GM12878 (cell line): ENCODE data around the gene ZNF576. TPM values are rescaled to one million over a fixed set of nuclear protein-coding genes. Genes with fewer than 3 reads are reported as not detected.

Experiments
- ATAC-seq: fragments of 200-7000 bp; cut with Tn5 transposase; 3 replicates; pipeline ENCODE4 v1.9.1; 2020; ENCODE audit warnings: mild to moderate bottlenecking, moderate library complexity
- BruUV-seq: library from RNA; stranded (reverse); fragments of 400-500 nt; replicated peaks from 2 replicates; lab custom pipeline; 2021; lab: Mats Ljungman, UMichigan
- CTCF ChIA-PET: fragments of 300-600 bp; sonication (Branson Sonifier 250); formaldehyde crosslinking; extraction: SDS; loops from one replicate; lab custom pipeline; 2021; ENCODE audit warnings: inconsistent platforms; lab: Yijun Ruan, JAX
- POLR2A ChIA-PET: fragments of 350-600 bp; formaldehyde crosslinking; extraction: SDS; loops from one replicate; lab custom pipeline; 2021; ENCODE audit warnings: inconsistent platforms; lab: Charles Lee
- RAD21 ChIA-PET: fragments of 300-600 bp; sonication (Branson Sonifier 250); formaldehyde crosslinking; loops from one replicate; lab custom pipeline; 2023; ENCODE audit warnings: antibody characterized with exemption; ENCODE audit not compliant: unreplicated experiment; lab: Charles Lee
- SMC1A ChIA-PET: fragments of 300-600 bp; sonication (Branson Sonifier 250); formaldehyde crosslinking; loops from one replicate; lab custom pipeline; 2023; ENCODE audit not compliant: unreplicated experiment, uncharacterized antibody; lab: Charles Lee
- DNase-seq: peaks from one replicate; pipeline ENCODE4 v3.0.0-alpha.2; 2011; ENCODE audit warnings: low read depth, low spot score
- FAIRE-seq: peaks from 3 replicates; lab custom pipeline; 2011; peaks lifted over from hg19 to GRCh38; lab: Jason Lieb, UNC
- H2AFZ ChIP-seq: 2 replicates; pipeline ENCODE4 v1.6.0; 2011; ENCODE audit warnings: low read depth, low read length, control low read depth; ENCODE audit not compliant: control insufficient read depth
- H3K27ac ChIP-seq: 2 replicates; pipeline ENCODE4 v1.5.1; 2011; ENCODE audit warnings: control low read depth; ENCODE audit not compliant: control insufficient read depth, insufficient read depth
- H3K27me3 ChIP-seq, 2 experiments: replicated peaks in 1 of 2; 2 replicates each; pipeline versions ENCODE4 v1.6.0 to v1.6.1; 2011; ENCODE audit warnings: low read length in 1 of 2; ENCODE audit not compliant: control insufficient read depth in 2 of 2, insufficient read depth in 2 of 2
- H3K36me3 ChIP-seq, 2 experiments: 2 replicates each; pipeline ENCODE4 v1.5.1; 2011; ENCODE audit warnings: low read length in 1 of 2; ENCODE audit not compliant: control insufficient read depth in 2 of 2, insufficient read depth in 2 of 2
- H3K4me1 ChIP-seq: 2 replicates; pipeline ENCODE4 v1.6.1; 2011; ENCODE audit warnings: mild to moderate bottlenecking, low read length, moderate library complexity, mixed read lengths; ENCODE audit not compliant: control insufficient read depth, insufficient read depth
- H3K4me2 ChIP-seq: 2 replicates; pipeline ENCODE4 v1.6.0; 2011; ENCODE audit warnings: control low read depth; ENCODE audit not compliant: control insufficient read depth, insufficient read depth
- H3K4me3 ChIP-seq: fragments of 200-600 bp; sonication (generic); 2 replicates; pipeline ENCODE4 v1.5.1; 2016
- H3K79me2 ChIP-seq: 2 replicates; pipeline ENCODE4 v1.6.0; 2011; ENCODE audit warnings: low read length; ENCODE audit not compliant: control insufficient read depth, insufficient read depth
- H3K9ac ChIP-seq: 2 replicates; pipeline ENCODE4 v1.8.0; 2011; ENCODE audit warnings: low read length, control low read depth, mixed read lengths; ENCODE audit not compliant: control insufficient read depth, insufficient read depth
- H3K9me3 ChIP-seq: replicated peaks from 3 replicates; pipeline ENCODE4 v1.5.1; 2011; ENCODE audit warnings: mild to moderate bottlenecking, low read length; ENCODE audit not compliant: control insufficient read depth, insufficient read depth
- H4K20me1 ChIP-seq: 2 replicates; pipeline ENCODE4 v1.6.0; 2011; ENCODE audit not compliant: control insufficient read depth, insufficient read depth
- BCLAF1 ChIP-seq: fragments of 450-650 bp; IDR thresholded peaks from 2 replicates; pipeline ENCODE4 v1.6.1; 2017; ENCODE audit warnings: antibody characterized with exemption, mild to moderate bottlenecking, moderate library complexity
- CHD2 ChIP-seq: IDR thresholded peaks from 2 replicates; pipeline ENCODE4 v1.6.1; 2011; ENCODE audit warnings: low read depth, low read length, improper control_type of control experiment, borderline replicate concordance
- E2F8 ChIP-seq: fragments of 450-650 bp; IDR thresholded peaks from 2 replicates; pipeline ENCODE4 v1.6.1; 2018; ENCODE audit warnings: mild to moderate bottlenecking, low read depth, moderate library complexity; ENCODE audit not compliant: partially characterized antibody
- EZH2 ChIP-seq: IDR thresholded peaks from 2 replicates; pipeline ENCODE4 v1.6.1; 2012; ENCODE audit warnings: low read depth, mild to moderate bottlenecking, control low read depth, inconsistent platforms, low read length, borderline replicate concordance; ENCODE audit not compliant: control insufficient read depth
- GABPA ChIP-seq: IDR thresholded peaks from 2 replicates; pipeline ENCODE4 v1.6.1; 2014; ENCODE audit warnings: antibody characterized with exemption, low read depth, mild to moderate bottlenecking, inconsistent platforms
- HSF1 ChIP-seq: fragments of 150-350 bp; IDR thresholded peaks from 2 replicates; pipeline ENCODE4 v1.6.1; 2014; ENCODE audit warnings: mild to moderate bottlenecking, low read depth, low read length
- IRF4 ChIP-seq: IDR thresholded peaks from 2 replicates; pipeline ENCODE4 v1.6.1; 2011; ENCODE audit warnings: low read depth, low read length
- KDM1A ChIP-seq: fragments of 200-600 bp; sonication (generic); IDR thresholded peaks from 2 replicates; pipeline ENCODE4 v1.6.1; 2016; ENCODE audit warnings: borderline replicate concordance
- MYC ChIP-seq: IDR thresholded peaks from 2 replicates; pipeline ENCODE4 v1.6.1; 2011; ENCODE audit warnings: mild to moderate bottlenecking, low read length, moderate library complexity, inconsistent platforms; ENCODE audit not compliant: insufficient read depth, insufficient replicate concordance, insufficient read length, severe bottlenecking
- NFIC ChIP-seq: IDR thresholded peaks from 2 replicates; pipeline ENCODE4 v1.6.1; 2012; ENCODE audit warnings: low read depth, mild to moderate bottlenecking, inconsistent platforms, low read length, moderate library complexity
- NFYA ChIP-seq: IDR thresholded peaks from 2 replicates; pipeline ENCODE4 v1.6.1; 2011; ENCODE audit warnings: low read depth, mild to moderate bottlenecking, low read length, improper control_type of control experiment, borderline replicate concordance
- POLR2A ChIP-seq: IDR thresholded peaks from 2 replicates; pipeline ENCODE4 v1.6.1; 2011; ENCODE audit warnings: low read depth, mild to moderate bottlenecking, low read length
- RBBP5 ChIP-seq: fragments of 200-600 bp; sonication (generic); conservative IDR thresholded peaks from 2 replicates; pipeline ENCODE4 v1.6.1; 2016
- SP1 ChIP-seq: IDR thresholded peaks from one replicate; pipeline ENCODE4 v1.6.1; 2011; ENCODE audit warnings: low read depth, low read length
- STAT1 ChIP-seq: fragments of 450-650 bp; conservative IDR thresholded peaks from 2 replicates; pipeline ENCODE4 v1.6.1; 2014; ENCODE audit warnings: antibody characterized with exemption, mild to moderate bottlenecking
- WGBS: methylation state at CpG from one replicate; pipeline ENCODE4 v1.1.6; 2016; ENCODE audit warnings: low lambda C conversion rate; ENCODE audit not compliant: insufficient replicate concordance, insufficient coverage; ENCODE audit errors: missing lambda C conversion rate; 5-methylcytosine and 5-hydroxymethylcytosine counted together
- in situ Hi-C: fragments of 300-500 bp; cut with MboI; formaldehyde crosslinking; loops from 9 replicates; pipeline ENCODE4 v1.14.3; 2018; ENCODE audit warnings: mixed read lengths
- intact Hi-C: fragments of 100-400 bp; cut with micrococcal nuclease; formaldehyde crosslinking; loops from one replicate; pipeline ENCODE4 v1.14.2; 2022; ENCODE audit not compliant: unreplicated experiment
- polyA plus RNA-seq, 11 experiments: library from polyadenylated mRNA; depleted of rRNA in 4 of 11; unstranded in 6 of 11; stranded (reverse) in 5 of 11; fragments of >200 nt; fragmentation: Nextera tagmentation in 4 of 11; fragmentation: Illumina TruSeq in 1 of 11; extraction: Ambion mirVana in 4 of 11; extraction: Trizol in 1 of 11; gene quantifications; 1 replicate in 1 of 11; 2 replicates in 10 of 11; pipeline versions ENCODE4 v1.2.1 to v1.2.3, GENCODE V29; 2011 to 2016; ENCODE audit warnings: inconsistent platforms in 2 of 11, missing spikeins in 2 of 11, low read depth in 1 of 11
- total RNA-seq, 4 experiments: library from RNA; depleted of rRNA in 3 of 4; stranded (reverse); fragments of >200 nt in 3 of 4; fragmentation: Illumina TruSeq in 1 of 4; extraction: Trizol in 1 of 4; gene quantifications; 2 replicates each; pipeline versions ENCODE4 v1.2.1 to v1.2.3, GENCODE V29; 2013 to 2021

ZNF576 gene
- total and polyA plus RNA-seq, 10 of the 15 experiments (the other 5 are each of a cell fraction or from before 2014, with no cell fraction given): 7.4 to 29.8 (median 14.3) TPM

- intact Hi-C loops: no loop called here
- ATAC-seq: no peak
- H2AFZ ChIP-seq: no peak overlapping the region
- H3K27me3 ChIP-seq: peaks cover 8 to 10% of the 10 kb centered on the region in 2 experiments
- no TSS peak for BruUV-seq
- H3K9ac ChIP-seq: no peak overlapping the region
- POLR2A ChIA-PET: no interaction called here
- H3K36me3 ChIP-seq: no peaks in the 10 kb centered on the region
- no peaks in the 10 kb centered on the region for H4K20me1 ChIP-seq
- WGBS: 39% methylated on average over 5 of the region's 5 CpGs
- TF ChIP-seq HSF1 (no peak), GABPA (no peak), RBBP5 (no peak), MYC (no peak), NFIC (no peak), SP1 (no peak), KDM1A (no peak), EZH2 (no peak), STAT1 (no peak), IRF4 (no peak), CHD2 (no peak), BCLAF1 (no peak), POLR2A (no peak), NFYA (no peak), E2F8 (no peak)
- FAIRE-seq: no peak
- in situ Hi-C loops: no loop called here
- RAD21 ChIA-PET: interaction anchor here (0.6 kb wide), 1 partner anchor 40 kb away, joined by 3 read pairs; no protein-coding TSS in a partner anchor
- CTCF ChIA-PET: interaction anchor here (1.6 kb wide), 1 partner anchor 114 kb away, joined by 4 read pairs; no protein-coding TSS in a partner anchor
- H3K4me1 ChIP-seq: peaks cover 5% of the 10 kb centered on the region
- DNase-seq: no peak
- H3K27ac ChIP-seq: no peak overlapping the region
- H3K4me2 ChIP-seq: no peak overlapping the region
- no peaks in the 10 kb centered on the region for H3K79me2 ChIP-seq
- H3K4me3 ChIP-seq: no peak overlapping the region
- SMC1A ChIA-PET: no interaction called here
- H3K9me3 ChIP-seq: no peaks in the 10 kb centered on the region
These were observed 38.1 kb downstream of the ZNF576 start for GRCh38 chr19:43634506-43634871.
